ENCODE results near the gene EIF4E1B.

DNA sequence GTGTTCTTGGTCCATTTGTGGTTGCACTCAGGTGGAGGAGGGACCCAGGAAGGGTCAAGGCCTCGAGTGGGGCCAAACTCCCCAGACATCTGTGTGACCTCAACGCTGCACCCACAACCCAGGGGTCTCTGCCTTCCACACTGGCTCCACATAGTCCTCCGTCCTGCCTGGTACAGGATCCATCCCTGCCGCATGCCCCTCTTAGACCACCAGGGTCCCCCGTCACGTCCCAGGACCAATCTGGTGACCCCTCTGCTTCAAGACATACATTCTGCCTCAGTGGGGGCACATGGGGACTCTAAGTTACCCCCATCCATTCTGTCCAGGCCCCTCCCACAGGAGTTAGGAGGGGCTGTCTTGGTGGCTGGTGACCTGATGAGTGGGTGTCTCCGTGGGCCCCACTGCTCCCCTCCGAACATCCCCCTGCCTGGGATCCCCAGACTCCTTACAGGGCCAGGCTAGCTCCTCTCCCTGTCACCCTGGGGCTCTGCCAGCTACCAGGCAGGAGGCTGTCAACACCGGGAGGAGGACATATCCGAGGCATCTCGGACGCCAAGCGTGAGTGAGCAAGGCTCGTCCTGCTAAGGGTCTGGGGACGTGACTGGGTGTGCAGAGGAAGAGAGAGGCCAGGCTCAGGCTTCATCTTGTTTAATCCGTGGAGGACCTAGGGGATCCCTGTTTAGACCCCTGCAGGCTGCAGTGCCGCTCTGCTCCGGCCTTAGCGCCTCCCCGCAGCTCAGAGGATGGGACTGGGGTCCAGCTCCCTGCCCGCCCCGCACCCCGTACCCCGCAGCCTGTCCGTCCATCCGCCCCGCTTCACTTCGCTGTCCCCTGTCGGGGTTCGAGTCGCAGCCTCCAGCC is 49.1 kb downstream of the EIF4E1B start:
- TF ChIP-seq, protein P1, sequence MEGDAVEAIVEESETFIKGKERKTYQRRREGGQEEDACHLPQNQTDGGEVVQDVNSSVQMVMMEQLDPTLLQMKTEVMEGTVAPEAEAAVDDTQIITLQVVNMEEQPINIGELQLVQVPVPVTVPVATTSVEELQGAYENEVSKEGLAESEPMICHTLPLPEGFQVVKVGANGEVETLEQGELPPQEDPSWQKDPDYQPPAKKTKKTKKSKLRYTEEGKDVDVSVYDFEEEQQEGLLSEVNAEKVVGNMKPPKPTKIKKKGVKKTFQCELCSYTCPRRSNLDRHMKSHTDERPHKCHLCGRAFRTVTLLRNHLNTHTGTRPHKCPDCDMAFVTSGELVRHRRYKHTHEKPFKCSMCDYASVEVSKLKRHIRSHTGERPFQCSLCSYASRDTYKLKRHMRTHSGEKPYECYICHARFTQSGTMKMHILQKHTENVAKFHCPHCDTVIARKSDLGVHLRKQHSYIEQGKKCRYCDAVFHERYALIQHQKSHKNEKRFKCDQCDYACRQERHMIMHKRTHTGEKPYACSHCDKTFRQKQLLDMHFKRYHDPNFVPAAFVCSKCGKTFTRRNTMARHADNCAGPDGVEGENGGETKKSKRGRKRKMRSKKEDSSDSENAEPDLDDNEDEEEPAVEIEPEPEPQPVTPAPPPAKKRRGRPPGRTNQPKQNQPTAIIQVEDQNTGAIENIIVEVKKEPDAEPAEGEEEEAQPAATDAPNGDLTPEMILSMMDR (conservative IDR thresholded peaks at IDR 0.05 in 1 of 2, IDR thresholded peaks at IDR 0.05 in 1 of 2; ENCODE audit: extremely low read depth in 1 of 2, insufficient read depth in 1 of 2, low read depth in 1 of 2, low read length in 2 of 2): no peak
- peak; percentile 64 for TF ChIP-seq EZH2 (IDR thresholded peaks at IDR 0.05; ENCODE audit: borderline replicate concordance, low read length)
